ENCODE results near the gene RADIL. TPM values are rescaled to one million over a fixed set of nuclear protein-coding genes. Genes with fewer than 3 reads are reported as not detected.
"Not testable (repeated sequence)": the region's sequence is repeated elsewhere in the genome, so short reads cannot be mapped to it uniquely, and the experiment has no call there.

RADIL gene, protein sequence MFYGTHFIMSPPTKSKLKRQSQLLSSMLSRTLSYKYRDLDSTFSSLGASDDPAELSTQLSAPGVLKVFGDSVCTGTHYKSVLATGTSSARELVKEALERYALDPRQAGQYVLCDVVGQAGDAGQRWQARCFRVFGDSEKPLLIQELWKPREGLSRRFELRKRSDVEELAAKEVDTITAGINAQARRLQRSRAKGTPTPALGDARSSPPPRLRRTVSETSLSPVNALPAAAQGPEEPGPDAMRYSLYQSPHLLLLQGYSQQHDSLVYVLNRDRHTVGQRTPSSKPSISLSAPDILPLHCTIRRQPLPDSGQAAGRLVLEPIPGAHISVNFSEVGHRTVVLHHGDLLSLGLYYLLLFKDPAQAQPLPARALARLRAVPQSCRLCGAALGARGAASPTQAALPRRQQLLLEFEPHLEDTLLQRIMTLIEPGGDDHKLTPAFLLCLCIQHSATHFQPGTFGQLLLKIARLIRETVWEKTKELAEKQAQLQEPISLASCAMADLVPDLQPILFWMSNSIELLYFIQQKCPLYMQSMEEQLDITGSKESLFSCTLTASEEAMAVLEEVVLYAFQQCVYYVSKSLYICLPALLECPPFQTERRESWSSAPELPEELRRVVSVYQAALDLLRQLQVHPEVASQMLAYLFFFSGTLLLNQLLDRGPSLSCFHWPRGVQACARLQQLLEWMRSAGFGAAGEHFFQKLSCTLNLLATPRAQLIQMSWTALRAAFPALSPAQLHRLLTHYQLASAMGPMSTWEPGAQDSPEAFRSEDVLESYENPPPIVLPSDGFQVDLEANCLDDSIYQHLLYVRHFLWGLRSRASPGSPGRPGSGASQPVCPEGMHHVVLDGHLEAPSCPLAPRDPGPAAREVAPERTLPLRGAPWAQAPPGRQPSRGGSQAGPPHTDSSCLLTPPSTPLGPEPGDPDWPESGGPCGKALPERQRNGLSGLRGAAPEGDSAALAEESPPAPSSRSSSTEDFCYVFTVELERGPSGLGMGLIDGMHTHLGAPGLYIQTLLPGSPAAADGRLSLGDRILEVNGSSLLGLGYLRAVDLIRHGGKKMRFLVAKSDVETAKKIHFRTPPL
- total RNA-seq = 2.2 TPM

- DNase-seq = peak; percentile 77
Measured at GRCh38 chr7:4883372-4884144, at the start of gene RADIL. TSS of gene RADIL (minus strand) at chr7:4883716. CDS start at chr7:4878139, 5,577 bp downstream.

- DNase-seq = no peak
Measured at GRCh38 chr7:4931943-4932342, 48.4 kb upstream of the RADIL start.

DNA sequence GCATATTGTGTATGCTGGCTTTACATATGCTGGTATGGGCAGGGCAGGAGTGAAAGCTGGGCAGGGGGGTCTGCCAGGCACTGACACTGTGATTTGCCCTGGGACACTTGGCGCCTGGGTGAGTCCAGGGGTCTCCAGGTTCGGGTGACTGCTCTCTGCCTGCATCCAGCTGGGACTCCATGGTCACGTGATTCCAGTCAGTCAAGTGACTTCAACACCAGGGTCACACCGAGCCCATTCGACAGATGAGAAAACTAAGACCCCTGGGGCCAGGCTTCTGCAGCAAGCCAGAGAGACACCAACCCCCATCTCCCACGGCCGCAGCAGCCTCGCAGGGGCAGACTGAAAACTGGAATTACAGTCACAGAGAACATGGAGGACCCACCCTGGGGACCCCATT lies 45.5 kb upstream of the RADIL start:
- DNase-seq = no peak

DNA sequence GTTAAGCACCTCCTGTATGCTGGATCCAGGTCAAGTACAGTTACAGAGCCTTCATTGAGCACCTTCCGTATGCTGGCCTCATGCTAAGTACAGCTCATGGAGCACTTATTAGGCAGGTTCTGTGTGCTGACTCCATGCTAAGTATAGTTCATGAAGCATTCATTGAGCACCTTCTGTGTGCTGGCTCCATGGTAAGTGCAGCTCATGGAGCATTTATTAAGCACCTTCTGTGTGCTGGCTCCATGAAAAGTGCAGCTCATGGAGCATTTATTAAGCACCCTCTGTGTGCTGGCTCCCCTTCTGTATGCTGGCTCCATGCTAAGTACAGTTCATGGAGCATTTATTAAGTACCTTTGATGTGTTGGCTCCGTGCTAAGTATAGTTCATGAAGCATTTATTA lies 44.9 kb upstream of the RADIL start:
- no peak for DNase-seq

DNA sequence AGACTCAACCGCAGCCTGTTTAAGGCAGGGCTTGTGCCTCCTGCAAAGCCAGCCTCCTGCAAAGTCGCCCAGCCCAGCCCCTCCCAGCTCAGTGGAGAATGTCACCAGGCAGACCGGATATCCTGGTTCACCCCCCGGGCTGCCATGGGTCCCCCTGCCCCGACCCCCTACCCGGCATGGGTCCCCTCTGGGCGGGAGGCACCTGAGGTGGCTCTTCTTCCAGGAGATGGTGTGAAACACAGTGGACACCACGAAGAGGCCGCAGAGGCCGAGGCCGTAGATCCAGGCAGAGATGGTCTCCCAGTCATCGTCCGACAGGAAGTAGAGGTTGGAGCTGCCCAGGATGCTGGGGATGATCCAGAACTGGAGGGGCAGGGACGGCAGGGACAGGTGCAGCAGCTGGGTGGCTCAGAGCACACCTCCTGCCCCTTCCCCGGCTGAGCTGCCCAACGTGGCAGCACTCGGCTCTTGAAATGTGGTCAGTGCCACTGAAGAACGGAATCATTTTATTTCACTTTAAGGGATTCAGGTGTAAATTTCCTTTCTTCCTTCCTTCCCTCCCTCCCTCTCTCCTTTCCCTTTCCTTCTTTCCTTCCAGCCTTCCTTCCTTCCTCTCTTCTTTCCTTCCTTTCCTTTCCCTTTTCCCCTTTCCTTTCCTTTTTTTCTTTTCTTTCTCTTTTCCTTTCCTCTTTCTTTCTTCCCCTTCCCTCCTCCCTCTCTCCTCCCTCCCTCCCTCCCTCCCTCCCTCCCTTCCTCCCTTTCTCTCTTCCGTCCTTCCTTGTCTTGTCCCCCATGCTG lies 36.7 kb upstream of the RADIL start:
- no peak for DNase-seq

GRCh38 chr7:4916113-4916512 lies 32.6 kb upstream of the RADIL start:
- DNase-seq = no peak

- DNase-seq = no peak
Measured at GRCh38 chr7:4911111-4911828, 27.8 kb upstream of the RADIL start.

GRCh38 chr7:4906682-4907081 lies 23.2 kb upstream of the RADIL start:
- no peak for DNase-seq

DNA sequence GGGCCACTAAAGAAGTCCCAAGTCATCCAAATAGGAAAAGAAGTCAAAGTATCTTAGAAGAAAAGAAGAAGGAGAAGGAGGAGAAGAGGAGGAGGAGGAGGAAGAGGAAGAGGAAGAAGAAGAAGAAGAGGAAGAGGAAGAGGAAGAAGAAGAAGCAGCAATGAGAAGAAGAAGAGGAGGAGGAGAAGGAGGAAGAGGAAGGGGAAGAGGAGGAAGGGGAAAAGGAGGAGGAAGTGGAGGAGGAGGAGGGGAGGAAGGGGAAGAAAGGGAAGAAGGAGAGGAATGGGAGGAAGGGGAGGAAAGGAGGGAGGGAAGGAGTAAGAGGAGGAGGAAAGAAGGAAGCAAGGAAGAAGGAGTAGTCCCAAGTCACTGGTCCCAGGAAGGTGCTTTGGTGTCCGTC lies 21.7 kb upstream of the RADIL start:
- no peak for DNase-seq

DNA sequence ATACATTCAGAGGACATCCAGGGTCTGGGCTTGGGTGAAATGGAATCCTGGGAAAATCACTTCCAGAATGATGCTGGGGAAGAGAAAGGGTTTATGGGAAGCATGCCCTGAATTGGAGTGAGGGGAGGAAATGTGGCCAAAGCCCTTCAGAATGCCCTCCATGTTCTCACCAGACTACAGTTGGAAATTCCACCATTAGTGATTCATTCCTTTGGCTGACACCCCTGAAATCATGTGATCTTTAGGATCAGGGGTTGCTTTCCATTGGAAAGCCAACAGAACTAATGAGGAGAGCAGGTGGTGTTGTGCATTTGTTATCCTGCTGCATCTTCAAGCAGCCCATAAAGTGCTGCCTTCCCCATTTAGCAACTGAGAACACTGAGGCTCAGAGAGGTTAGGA lies 20.8 kb upstream of the RADIL start:
- no peak for DNase-seq

DNA sequence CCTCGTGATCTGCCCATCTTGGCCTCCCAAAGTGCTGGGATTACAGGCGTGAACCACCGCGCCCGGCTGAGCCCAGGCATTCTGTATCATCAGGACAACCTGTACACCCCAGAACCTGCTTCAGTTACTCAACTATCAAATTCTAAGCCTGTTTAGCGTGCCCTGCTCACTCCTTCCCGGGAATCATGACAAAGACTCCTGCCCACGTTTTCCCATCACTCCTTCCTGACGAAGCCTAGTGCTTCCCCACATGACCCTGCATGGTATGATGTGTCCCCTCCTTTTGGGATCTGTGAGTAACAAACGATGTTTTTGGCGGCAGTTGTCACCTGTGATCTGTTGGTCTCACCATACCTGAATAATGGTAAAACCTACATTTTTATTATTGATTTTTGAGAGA lies 12.2 kb upstream of the RADIL start:
- DNase-seq = no peak

DNA sequence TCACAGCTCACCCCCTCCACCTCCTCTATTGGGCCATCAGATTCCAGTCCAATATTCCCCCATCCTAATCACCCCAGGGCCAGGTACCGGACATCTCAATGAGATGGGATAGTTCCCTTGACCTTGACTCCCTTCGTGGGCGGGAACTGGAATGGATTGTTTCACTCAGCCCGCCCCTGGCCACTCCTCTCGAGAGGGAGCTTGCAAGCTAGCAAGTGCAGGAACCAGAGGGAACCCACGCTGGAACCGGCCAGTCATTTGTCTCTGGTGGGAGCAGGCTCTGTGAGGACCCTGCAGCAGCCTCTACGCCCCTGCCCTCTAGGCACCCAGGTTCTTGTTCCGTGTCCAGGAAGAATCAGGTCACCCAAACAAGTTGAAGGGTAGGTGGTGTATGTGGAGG lies 11.0 kb upstream of the RADIL start:
- DNase-seq = no peak

DNA sequence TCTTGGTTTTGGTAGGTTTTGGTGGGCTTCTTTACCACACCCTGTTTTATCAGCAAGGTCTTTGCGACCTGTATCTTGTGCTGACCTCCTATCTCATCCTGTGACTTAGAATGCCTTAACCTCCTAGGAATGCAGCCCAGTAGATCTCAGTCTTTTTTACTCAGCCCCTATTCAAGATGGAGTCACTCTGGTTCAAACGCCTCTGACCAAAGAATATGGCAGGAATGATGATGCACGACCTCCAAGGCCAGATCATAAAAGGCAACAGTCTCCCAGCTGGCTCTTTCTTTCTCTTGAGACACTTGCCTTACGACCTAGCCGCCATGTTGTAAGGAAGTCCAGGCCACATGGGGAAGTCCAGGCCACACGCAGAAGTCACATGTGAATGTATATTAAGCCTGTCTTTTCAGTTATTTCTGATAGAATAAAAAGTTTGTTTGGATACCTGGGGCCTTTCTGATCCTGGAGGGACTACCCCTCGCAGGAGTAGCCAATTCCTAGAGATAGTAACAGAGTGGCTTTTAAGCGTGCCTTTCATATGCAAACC lies 10.5 kb upstream of the RADIL start:
- no peak for DNase-seq

DNA sequence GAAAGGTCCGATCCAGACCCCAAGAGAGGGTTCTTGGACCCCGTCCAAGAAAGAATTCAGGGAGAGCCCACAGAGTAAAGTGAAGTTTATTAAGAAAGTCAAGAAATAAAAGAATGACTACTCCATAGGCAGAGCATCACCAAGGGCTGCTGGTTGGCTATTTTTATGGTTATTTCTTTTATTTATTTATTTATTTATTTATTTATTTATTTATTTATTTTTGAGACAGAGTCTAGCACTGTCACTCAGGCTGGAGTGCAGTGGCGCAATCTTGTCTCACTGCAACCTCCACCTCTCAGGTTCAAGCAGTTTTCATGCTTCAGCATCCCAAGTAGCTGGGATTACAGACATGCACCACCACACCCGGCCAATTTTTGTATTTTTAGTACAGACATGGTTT lies 9.7 kb upstream of the RADIL start:
- not testable (repeated sequence) for DNase-seq

DNA sequence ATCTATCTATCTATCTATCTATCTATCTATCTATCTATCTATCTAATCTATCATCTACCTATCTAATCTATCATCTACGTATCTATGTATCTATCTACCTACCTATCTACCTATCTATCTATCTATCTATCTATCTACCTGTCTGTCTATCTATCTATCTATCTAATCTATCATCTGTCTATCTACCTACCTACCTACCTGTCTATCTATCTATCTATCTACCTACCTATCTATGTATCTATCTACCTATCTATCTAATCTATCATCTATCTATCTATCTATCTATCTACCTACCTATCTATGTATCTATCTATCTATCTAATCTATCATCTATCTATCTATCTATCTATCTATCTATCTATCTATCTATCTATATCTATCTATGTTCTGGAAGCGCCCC lies 8.0 kb upstream of the RADIL start:
- DNase-seq = not testable (repeated sequence)

- DNase-seq = no peak
Measured at GRCh38 chr7:4889682-4890081, 6.2 kb upstream of the RADIL start.

DNA sequence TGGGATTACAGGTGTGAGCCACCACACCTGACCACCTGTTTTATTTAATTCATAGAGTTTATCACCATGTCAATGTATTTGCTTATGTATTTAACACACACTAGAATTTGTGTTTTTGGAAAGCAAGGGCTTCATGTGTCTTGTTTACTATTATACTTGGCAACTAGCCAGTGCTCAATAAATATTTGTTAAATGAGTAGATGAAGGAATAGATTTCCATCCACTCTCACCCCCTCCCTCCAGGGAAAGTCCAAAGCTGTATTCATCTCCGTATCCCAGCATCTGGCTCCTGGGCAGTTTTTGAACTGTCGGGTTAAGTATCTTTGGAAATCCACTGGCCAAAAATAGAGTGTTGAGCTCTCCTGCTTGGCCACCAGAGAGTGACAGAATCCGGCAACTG lies 4.6 kb upstream of the RADIL start:
- no peak for DNase-seq

DNA sequence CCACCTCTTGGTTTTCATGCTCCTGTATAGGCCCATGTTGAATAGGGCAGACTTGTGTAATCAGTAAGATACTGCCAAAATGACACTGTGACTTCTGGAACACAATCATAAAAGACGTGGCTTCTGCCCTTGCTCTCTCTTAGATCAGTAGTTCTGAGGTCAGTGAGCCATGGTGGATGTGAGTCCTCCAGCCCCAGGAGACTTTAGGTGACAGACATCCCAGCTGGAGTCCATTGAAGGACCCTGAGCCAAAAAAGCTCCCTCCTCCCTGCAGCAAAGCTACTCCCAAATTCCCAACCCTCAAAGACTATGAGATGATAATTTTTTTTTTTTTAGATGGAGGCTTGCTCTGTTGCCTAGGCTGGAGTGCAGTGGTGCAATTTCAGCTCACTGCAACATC lies 3.2 kb upstream of the RADIL start:
- DNase-seq = no peak

DNA sequence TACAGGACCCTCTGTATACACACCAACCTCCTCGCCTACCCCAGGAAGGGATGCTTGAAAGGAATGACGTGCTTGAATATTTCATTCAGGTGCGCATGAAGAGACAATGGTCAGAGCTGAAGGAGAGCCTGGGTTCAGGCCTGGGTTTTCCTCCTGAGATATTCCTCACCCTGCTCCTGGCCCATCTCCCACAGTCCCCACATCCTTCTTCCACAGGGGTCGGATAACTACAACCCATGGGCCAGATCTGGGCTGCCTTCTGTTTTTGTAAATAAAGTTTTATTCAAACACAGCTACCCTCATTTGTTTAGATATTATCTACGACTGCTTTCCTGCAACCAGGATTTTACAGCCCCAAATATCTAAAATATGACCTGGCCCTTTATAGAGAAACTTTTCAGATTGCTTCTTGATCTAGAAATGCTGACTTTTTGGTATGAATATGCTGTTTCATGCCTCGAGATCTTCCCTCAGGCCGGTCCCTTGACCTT lies 1.8 kb upstream of the RADIL start:
- no peak for DNase-seq

DNA sequence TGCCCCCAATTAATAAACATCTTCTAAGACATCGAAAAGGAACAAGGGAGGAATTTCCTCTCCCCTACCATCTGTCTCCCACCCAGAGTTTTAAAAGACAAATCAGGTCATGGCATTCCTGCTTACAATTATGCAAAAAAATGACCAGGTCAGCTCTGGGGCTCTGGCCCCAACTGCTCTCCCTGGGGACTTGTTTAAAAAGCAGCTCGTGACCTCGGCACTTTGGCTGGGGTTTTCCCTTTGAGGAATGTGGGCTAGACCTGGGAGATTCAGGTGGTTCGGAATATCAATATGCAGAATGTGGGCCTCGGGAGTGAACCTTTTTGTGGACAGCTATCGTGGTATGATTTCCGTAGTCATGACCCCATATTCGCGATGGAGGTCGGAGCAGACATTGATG lies 648 bp upstream of the RADIL start:
- DNase-seq = no peak

Data from skin of body (tissue), 2 donors.